ENCODE measurements around the gene PLEK2. TPM values are rescaled to one million over a fixed set of nuclear protein-coding genes. Genes with fewer than 3 reads are reported as not detected.

The PLEK2 gene
- total and polyA plus RNA-seq, 2 experiments from 2014 or later, result 1.0 to 2.2 TPM

DNA sequence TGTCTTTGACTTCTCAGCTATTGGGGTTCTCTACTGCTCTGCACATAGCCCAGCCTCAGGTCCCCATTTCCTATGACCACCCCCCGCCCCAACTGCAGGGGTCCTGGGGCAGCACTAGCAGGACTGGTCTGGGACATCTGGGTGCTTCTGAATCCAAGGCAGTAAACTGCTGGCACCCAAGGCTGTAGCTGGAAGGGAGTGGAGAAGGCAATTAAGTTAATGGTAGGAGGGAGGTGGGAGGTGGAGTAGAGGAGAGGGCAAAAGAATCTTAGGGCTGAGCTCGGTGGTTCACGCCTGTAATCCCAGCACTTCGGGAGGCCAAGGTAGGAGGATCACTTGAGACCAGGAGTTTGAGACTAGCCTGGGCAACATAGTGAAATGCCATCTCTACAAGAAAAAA lies 11.5 kb downstream of the PLEK2 start:
- H3K27me3 Mint-ChIP-seq (ENCODE audit: insufficient read depth, low read depth, poor library complexity), result no peaks in the 10 kb centered on the region
- Histone ChIP-seq H3K27me3 (ENCODE audit: insufficient read depth) (no peaks in the 10 kb centered on the region), H3K79me2 (replicated peaks; ENCODE audit: insufficient read depth) (no peaks in the 10 kb centered on the region), H3K36me3 (ENCODE audit: insufficient read depth) (no peaks in the 10 kb centered on the region), H3K9me2 (ENCODE audit: insufficient read depth) (no peaks in the 10 kb centered on the region), H3K4me2 (no peak overlapping the region), H3K4me3 (no peak overlapping the region), H3F3A (replicated peaks; ENCODE audit: low read depth) (no peaks in the 10 kb centered on the region), H2AFZ (no peak overlapping the region), H3K27ac (ENCODE audit: low read depth) (no peak overlapping the region), H4K20me1 (replicated peaks; ENCODE audit: insufficient read depth) (no peaks in the 10 kb centered on the region), H3K4me1 (ENCODE audit: insufficient read depth) (no peaks in the 10 kb centered on the region)
- DNase-seq (ENCODE audit: low spot score) (no peak), ATAC-seq (no peak)
- no peaks in the 10 kb centered on the region for H3K9me3 Mint-ChIP-seq
- H3K27ac Mint-ChIP-seq, result no peak overlapping the region
- no peak for TF ChIP-seq ZNF114 (CRISPR knock-in tag; IDR thresholded peaks at IDR 0.05)
- no peak for TF ChIP-seq JUNB (IDR thresholded peaks at IDR 0.05; ENCODE audit: unreplicated experiment)
- TF ChIP-seq NANOG (IDR thresholded peaks at IDR 0.05; ENCODE audit: borderline replicate concordance), result no peak
- no peak for TF ChIP-seq ZNF331 (CRISPR knock-in tag; IDR thresholded peaks at IDR 0.05; ENCODE audit: low read depth)
- TF ChIP-seq EZH2phosphoT487 (IDR thresholded peaks at IDR 0.05; ENCODE audit: unreplicated experiment), result no peak
- TF ChIP-seq POLR2AphosphoS5 (IDR thresholded peaks at IDR 0.05; ENCODE audit: low read depth), result no peak
- no peak for TF ChIP-seq STAT1 (IDR thresholded peaks at IDR 0.05; ENCODE audit: unreplicated experiment)
- TF ChIP-seq, protein P1, sequence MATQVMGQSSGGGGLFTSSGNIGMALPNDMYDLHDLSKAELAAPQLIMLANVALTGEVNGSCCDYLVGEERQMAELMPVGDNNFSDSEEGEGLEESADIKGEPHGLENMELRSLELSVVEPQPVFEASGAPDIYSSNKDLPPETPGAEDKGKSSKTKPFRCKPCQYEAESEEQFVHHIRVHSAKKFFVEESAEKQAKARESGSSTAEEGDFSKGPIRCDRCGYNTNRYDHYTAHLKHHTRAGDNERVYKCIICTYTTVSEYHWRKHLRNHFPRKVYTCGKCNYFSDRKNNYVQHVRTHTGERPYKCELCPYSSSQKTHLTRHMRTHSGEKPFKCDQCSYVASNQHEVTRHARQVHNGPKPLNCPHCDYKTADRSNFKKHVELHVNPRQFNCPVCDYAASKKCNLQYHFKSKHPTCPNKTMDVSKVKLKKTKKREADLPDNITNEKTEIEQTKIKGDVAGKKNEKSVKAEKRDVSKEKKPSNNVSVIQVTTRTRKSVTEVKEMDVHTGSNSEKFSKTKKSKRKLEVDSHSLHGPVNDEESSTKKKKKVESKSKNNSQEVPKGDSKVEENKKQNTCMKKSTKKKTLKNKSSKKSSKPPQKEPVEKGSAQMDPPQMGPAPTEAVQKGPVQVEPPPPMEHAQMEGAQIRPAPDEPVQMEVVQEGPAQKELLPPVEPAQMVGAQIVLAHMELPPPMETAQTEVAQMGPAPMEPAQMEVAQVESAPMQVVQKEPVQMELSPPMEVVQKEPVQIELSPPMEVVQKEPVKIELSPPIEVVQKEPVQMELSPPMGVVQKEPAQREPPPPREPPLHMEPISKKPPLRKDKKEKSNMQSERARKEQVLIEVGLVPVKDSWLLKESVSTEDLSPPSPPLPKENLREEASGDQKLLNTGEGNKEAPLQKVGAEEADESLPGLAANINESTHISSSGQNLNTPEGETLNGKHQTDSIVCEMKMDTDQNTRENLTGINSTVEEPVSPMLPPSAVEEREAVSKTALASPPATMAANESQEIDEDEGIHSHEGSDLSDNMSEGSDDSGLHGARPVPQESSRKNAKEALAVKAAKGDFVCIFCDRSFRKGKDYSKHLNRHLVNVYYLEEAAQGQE (IDR thresholded peaks at IDR 0.05; ENCODE audit: unreplicated experiment), result no peak
- no peak overlapping the region for H3K4me3 Mint-ChIP-seq
- H3K4me1 Mint-ChIP-seq, result peaks cover 4% of the 10 kb centered on the region
- no peaks in the 10 kb centered on the region for H3K36me3 Mint-ChIP-seq (ENCODE audit: low read depth)

DNA sequence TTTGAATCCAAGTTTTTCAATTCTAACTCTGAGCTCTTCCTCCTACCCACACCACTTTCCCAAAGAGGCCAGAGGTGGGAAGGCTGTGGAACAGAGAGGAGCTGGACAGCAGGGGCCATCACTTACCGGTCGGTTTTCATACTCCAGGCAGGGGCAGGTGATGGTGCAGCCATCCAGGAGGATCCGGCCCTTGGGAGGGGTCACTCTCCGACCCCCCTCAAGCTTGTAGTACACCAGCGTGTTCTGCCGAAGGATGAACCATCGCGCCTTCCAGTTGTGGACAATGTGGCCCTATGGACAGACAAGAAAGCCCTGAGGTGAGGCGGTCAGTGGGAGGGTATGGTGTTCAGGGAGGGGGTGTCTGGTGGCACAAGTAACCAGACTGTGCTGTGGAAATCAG lies 14.4 kb downstream of the PLEK2 start:
- no peak overlapping the region for H3K4me3 Mint-ChIP-seq
- no peak overlapping the region for H2AFZ ChIP-seq
- H3K4me3 ChIP-seq, result no peak overlapping the region
- H3K27ac ChIP-seq (ENCODE audit: low read depth), result no peak overlapping the region
- no peaks in the 10 kb centered on the region for H3F3A ChIP-seq (replicated peaks; ENCODE audit: low read depth)
- H3K27me3 Mint-ChIP-seq (ENCODE audit: insufficient read depth, low read depth, poor library complexity), result peaks cover 10% of the 10 kb centered on the region
- H3K4me1 ChIP-seq (ENCODE audit: insufficient read depth), result no peaks in the 10 kb centered on the region
- no peaks in the 10 kb centered on the region for H3K27me3 ChIP-seq (ENCODE audit: insufficient read depth)
- no peak overlapping the region for H3K4me2 ChIP-seq
- DNase-seq (ENCODE audit: low spot score) (no peak), ATAC-seq (no peak)
- H3K79me2 ChIP-seq (replicated peaks; ENCODE audit: insufficient read depth), result no peaks in the 10 kb centered on the region
- H3K36me3 ChIP-seq (ENCODE audit: insufficient read depth), result no peaks in the 10 kb centered on the region
- no peaks in the 10 kb centered on the region for H4K20me1 ChIP-seq (replicated peaks; ENCODE audit: insufficient read depth)
- TF ChIP-seq POLR2AphosphoS5 (IDR thresholded peaks at IDR 0.05; ENCODE audit: low read depth) (no peak), ZNF331 (CRISPR knock-in tag; IDR thresholded peaks at IDR 0.05; ENCODE audit: low read depth) (no peak), ETS1 (IDR thresholded peaks at IDR 0.05) (no peak), CTCF (conservative IDR thresholded peaks at IDR 0.05; ENCODE audit: low read depth in 2 of 2) (no peak), EZH2 (IDR thresholded peaks at IDR 0.05; ENCODE audit: low read depth, unreplicated experiment) (no peak), EZH2phosphoT487 (IDR thresholded peaks at IDR 0.05; ENCODE audit: unreplicated experiment) (no peak)
- H3K9me2 ChIP-seq (ENCODE audit: insufficient read depth), result no peaks in the 10 kb centered on the region
- peaks cover 4% of the 10 kb centered on the region for H3K4me1 Mint-ChIP-seq
- no peak overlapping the region for H3K27ac Mint-ChIP-seq
- no peaks in the 10 kb centered on the region for H3K36me3 Mint-ChIP-seq (ENCODE audit: low read depth)
- H3K9me3 Mint-ChIP-seq, result no peaks in the 10 kb centered on the region
